OCI-M1 (cell line): ENCODE measurements around the gene MKRN1.
"Not testable (repeated sequence)": the region's sequence is repeated elsewhere in the genome, so short reads cannot be mapped to it uniquely, and the experiment has no call there.

Source experiments
- DNase-seq: peaks from one replicate; lab custom pipeline; 2025; lab: John Stamatoyannopoulos, UW

Gene MKRN1

DNA sequence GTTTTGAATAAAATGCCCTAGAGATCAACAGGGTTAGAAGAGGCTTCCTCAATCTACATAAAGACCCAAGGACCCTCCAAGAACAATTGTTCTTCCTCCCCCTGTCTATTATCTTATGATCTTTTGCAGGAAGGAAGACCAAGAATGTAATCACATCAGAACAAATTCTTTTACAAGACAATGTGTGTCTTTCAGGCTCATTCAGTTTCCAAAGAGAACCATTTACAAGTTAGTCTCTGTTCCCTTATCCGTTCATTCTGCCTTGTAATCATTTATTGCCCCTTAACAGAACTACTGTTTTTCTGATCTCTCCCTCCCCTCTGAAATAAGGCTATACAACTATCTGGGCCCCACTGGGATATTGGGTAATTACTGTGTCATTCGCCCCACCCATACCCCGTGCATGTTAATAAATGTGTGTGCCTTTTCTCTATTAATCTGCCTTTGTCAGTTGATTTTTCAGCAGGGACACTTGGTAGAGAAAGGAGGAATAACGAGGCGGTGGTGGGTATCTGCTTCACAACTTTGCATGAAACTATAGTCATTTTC is 5.7 kb upstream of the MKRN1 start:
- no peak for DNase-seq

DNA sequence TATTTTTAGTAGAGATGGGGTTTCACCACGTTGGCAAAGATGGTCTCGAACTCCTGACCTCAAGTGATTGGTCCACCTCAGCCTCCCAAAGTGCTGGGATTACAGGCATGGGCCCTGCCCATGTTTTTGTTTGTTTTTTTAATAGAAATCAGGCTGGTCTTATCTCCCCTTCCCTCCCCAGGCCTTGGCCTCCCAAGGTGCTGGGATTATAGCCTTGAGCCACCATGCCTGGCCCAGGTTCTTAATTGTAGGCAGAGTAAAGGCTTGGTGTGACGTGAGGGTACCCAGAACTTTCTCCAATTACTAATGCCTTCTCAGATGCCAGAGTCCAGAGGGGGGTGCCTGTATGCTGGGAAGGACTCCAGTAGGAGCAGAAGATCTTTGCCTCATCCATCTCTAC is 5.2 kb upstream of the MKRN1 start:
- no peak for DNase-seq

DNA sequence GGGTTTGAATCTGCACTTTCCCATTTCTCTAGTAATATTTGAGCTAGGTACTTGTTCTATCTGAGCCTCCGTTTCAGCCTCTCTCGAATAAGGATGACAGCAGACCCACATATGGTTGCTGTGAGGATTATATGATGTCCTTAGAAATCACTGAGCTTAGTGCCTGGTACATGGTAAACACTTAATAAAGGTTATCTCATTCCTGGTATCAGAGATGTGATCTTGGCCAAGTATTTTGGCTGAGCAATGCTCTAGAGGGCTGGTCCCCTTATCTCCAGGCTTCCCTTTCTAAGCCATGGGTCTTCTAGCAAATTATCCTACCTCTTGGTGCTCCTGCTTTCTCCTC is 407 bp upstream of the MKRN1 start:
- no peak for DNase-seq

DNA sequence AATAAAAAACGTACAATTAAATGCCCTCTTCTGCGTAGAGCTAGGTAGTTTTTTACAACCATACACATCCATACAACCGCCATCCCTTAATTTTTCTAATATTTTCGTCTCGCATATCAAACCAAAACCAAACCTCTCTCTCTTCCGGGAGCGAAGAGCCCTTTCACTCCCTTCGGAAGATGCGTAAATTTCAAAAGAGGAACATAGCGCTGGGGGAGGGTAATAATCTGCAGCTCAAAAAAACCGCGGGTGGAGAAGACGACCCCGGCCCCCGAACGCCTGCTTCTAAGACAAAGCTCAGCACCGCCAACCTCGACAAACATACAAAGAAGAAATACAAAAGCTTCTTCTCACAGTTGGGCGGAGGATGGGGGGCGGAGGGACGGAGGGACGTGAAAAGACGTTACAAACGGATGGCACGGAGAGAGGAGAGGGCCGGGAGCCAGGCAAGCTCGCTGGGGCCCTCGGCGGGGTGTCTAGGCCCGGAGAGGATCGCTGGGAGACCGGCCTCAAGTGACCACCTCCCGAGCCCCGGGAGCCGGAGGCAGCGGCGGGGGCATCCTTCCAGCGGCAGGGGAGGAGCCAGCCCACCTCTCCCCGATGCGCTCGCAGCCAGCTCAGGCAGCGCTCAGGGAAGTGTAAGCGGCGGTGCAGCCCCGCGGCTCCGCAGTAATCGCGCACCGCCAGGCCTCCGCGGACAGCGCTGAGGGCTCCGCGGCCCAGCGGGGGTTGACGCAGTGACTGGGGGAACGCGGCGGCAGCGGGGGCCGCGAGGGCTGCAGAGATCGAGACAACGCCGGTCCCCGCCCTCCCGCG is 851 bp downstream of the MKRN1 start:
- peak; percentile 69 for DNase-seq

DNA sequence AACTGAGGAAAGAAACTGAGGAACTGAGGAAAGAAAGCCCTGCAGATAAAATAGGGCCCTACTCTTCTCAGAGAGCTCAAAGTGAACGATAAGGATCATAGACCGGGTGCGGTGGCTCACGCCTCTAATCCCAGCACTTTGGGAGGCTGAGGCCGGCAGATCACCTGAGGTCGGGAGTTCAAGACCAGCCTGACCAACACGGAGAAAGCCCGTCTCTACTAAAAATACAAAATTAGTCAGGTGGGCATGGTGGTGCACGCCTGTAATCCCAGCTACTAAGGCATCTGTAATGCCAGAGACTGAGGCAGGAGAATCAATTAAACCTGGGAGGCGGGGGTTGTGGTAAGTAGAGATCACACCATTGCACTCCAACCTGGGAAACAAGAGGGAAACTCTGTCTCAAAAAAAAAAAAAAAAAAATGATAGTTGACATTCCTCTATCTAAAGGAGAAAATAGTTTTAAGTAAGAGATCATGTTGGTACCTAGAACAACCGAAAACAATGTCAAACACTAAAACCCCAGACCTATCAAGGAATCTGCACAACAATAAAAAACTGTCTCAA is 2.5 kb downstream of the MKRN1 start:
- no peak for DNase-seq

DNA sequence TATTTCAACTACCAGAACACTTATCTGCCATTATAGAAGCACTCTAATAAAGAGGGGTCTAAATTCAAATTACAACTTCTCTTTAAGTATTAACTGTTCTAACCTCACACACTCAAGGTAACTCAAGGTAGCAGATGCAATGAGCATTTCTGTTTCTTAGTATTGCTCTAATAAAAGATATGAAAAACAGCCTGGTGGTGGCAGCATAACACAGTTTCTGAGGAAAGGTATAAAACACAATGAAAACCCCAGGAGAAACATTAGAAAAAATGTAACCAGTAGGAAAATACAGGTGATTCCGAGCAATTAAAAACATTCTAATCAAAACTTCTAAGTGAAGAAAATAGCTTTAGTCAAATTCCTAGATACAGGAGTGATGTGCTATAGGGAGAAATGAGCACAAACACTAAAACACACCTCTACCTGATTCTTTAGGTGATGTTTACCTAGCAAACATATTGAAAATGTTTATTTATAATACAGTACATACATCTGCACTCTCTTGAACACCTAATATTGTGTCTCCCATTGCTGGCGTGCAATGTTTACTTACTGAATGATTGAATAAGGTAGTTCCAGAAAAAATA is 3.5 kb downstream of the MKRN1 start:
- DNase-seq = peak; percentile 66

DNA sequence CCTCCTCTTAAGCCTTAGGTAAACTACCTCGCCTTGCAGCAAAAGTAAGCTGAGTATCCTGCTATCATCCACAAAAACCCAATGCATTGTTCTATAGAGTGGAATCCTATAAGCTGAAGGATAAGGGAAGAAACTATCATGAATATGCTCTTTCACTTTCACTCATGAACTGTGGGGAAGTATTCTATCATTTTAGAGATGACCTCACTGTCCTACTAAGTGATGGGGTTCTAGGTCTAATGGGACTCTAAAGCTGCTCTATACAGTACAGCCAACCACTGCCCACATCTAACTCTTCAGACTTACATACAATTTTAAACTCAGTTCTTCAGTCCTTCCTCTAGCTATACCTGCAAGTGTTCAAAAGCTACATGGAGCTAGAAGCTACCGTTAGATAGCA is 16.2 kb downstream of the MKRN1 start:
- DNase-seq = no peak

DNA sequence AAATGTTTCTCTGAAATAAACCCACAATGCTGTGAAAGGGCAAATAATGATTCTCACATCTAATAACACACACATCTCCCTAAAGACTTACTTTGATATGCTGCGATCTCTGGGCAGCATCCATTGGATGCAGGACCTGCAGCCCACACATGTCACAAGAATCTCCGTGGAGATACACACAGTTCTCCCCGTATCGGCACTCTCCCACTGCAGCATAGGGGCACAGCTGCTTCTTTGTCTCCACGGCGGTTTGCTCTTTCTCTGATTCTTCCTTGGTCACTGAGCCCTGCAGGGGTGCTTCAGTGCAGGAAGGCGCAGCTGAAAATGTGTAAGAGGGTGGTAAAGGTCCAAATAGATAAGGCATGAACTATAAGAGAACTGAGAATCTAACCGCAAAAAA is 20.4 kb downstream of the MKRN1 start:
- no peak for DNase-seq

DNA sequence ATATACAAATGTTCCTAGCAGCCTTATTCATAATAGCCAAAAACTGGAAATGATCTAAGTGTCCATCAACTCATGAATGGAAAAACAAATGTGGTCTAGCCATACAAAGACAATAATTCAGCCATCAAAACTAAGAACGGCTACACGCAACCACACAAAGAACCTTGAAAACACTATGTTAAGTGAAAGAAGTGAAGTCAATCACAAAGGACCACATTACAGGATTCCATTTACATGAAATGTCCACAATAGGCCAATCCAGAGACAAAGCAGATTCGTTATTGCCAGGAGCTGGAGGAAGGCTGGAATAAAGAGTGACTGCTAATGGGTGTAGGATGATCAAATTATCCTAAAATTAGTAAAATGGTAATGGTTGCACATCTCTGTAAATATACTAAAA is 21.1 kb downstream of the MKRN1 start:
- DNase-seq = no peak

DNA sequence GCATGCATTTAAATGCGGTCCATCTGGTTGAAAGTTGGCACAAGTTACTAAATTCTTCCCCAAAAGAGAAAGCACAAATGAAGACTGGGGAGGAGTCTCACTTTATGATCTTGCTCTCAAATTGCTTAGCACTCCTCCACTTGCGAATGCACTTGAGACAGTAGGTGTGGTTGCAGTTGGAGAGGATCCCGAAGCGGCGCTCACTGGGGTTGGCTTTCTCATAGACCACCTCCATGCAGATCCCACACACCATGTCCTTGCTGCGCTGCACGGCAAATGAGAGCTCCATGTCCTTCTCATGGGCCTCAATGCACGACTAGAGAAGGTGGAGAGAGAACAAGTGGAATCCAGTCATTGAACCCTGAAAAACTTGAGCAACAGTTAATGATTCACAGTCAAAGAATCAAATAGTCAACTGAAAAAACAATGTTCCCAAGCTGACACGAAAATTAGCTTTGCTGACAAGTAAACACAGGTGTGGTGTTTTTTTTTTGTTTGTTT is 22.7 kb downstream of the MKRN1 start:
- DNase-seq = no peak

DNA sequence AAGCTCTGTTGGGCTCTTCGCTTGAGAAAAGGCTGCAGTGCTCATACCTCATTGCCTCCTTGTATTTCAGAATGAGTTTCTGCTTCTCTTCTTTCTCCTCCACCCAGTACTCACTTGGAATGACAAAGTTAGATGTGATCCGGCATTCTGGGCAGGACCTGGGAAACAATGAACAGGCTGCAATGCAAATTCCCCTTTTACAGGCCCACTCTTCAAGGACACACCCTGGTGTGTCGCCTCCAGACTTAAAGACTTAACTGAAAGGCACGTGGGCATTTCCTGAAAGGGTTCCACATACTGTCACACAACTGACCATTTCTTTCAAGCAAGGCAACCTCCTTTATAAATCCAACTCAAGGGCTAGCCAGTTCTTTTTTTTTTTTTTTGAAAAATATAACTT is 23.6 kb downstream of the MKRN1 start:
- no peak for DNase-seq

DNA sequence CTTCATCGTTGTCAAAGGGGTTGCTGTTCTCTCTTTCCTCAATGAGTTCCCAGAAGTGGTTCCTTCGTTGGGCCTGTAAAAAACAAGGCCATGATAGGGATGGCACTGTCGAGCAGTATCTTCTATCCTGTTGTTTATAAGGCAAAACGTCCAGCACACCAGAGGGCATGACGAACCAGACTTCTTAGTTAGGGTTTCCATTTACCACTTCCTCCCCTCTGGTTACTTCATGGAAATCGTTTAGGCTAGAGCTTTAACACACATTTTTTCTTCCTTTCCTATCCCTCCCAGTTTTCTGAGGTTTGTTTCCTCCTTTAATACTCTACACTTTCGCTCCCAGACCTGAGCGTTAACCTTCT is 24.7 kb downstream of the MKRN1 start:
- no peak for DNase-seq

DNA sequence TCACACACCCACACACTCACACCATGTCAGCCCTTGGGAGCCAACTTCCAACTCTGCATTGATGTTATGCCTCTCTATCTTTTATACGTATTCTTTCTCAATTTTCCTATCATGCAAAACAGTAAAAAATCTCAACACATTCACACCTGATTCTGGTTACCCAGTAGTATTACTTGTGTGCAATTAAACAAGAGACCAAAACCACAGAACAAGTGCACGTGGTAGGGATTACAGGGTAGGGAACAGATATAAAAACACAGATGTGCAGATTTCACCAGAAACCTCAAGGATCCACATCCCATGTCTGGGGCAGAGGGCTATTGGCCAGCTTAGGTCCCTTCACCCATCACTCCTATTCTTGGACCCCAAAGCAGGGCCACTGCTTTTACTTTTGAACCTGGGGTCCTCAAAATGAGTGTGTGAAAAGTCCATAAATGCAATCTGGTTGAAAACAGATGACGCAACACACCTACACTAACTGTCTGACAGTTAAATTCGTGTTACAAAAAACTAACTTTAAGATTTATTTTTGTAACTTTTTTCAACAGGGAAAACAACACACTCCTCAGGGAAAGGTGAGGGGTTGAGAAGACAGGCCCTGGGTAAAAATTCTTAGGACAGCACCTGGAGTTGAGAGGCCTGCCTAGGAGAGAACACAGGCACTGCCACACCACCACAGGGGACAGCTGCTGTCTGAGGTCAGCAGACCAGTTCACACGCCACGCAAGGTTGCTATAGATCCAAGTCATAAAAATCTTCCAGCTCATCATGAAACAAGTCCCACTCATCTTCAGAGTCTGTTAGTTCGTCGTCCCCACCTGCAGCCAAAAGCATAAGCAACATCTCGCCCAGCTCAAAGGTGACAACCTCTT is 25.3 kb downstream of the MKRN1 start:
- not testable (repeated sequence) for DNase-seq

DNA sequence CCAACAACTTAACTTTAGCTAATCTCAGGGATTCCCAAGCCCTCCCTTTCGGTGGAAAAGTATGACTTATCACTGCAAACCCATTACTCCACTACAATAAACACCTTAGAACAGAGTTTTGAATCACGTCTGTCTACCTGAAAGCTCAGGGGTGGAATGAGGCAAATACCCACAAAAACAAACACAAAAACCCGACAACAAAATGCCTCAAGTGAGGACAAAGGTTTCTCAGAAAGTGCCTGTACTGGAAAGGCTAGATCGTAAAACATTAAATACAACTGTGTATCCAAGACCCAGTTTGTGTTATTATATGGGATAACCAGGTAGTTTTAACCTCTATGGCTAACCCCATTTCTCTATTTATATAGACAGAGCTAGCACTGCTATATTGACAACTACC is 26.0 kb downstream of the MKRN1 start:
- DNase-seq = no peak

DNA sequence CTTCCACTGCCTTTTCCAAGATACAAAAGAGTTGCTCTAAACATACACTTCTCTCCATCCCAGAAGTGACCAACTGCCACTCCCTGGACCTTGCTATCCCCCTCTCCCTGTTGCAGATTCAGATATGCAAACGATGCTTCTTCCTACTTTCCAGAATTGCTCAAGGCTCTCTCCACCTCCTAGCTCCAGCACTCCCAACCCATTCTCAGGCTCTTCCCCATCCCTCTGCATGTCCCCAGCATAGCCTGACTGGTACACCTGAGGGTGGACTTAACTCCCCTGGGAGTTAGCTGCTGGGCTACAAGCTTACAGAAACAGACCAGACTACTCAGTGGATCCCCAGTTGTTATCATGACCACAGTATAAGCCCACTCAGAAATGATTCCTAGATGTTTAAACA is 27.6 kb downstream of the MKRN1 start:
- no peak for DNase-seq

DNA sequence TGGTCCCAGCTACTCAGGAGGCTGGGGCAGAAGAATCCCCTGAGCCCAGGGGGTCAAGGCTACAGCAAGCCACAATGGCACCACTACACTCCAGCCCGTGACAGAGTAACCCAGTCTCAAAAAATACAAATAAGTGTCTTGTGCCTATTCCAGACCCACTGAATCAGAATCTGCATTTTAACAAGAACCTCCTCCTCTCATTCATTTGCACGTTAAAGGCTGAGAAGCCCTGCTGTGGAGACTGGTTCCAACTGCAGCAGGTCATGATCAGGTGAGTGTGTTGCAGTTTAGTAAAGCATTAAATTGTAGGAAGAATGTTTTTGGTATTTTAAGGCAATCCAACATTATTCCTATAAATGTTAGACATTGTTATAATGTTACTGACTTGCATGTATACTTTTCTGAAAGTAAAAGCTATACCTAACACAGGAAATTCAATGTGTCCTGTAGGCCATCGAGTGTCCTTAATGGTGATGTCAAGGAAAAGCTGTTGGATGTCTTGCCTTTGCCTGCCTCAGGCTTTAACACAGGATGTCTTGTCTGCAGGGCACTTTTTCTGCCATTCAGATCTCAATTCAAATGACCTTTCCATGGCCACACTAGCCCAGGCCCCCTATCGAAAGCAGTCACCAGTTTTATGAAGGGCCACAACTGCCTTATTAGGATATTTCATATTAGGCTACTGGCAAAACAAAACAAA is 30.4 kb downstream of the MKRN1 start:
- DNase-seq = no peak

DNA sequence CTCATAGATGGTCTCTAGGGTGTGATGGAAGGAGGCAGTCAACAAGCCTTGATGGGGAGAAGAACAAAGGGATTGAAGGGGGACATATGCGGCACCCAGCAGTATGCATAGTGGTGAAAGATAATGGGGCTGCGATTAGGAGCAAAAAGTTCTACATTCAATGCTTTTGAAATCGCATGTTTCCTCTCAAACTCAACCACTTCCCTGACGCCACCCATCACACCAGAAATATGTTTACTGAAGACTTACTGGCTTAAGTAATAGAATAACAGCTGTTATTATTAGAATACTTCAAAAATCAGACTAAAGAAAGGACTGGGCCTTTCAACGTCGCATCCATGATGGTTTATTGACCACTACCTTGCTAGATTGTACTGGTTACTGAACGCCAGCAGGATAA is 31.5 kb downstream of the MKRN1 start:
- DNase-seq = no peak

DNA sequence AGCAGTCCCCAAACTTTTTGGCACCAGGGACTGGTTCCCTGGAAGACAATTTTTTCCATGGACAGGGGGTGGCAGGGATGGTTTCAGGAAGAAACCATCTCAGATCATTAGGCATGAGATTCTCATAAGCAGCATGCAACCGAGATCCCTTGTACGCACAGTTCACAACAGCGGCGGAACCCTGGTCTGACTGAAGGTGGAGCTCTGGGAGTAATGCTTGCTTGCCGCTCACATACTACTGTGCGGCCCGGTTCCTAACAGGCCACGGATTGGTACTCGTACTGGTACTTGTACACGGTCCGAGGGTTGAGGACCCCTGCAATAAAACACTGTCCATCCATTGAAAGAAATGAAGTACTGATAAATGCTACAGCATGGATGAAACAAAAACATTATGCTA is 32.8 kb downstream of the MKRN1 start:
- DNase-seq = no peak

DNA sequence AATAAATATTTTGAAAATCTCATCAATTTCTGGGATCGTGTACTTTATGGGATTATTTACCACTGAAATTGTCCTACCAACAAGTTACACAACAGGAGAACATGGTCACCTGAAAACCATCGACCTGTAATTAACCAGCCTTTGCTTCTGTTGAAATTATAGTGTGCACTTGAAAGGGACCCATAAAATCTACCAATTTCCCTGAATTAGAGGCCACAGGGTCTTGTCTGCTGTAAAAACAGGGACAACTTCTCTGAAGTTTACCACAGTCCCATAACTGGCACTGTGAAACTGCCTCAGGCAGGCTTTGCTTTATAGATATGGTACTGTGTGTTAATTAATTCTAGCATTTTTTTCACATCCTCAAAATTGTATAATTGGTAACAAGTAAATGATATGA is 37.8 kb downstream of the MKRN1 start:
- no peak for DNase-seq

DNA sequence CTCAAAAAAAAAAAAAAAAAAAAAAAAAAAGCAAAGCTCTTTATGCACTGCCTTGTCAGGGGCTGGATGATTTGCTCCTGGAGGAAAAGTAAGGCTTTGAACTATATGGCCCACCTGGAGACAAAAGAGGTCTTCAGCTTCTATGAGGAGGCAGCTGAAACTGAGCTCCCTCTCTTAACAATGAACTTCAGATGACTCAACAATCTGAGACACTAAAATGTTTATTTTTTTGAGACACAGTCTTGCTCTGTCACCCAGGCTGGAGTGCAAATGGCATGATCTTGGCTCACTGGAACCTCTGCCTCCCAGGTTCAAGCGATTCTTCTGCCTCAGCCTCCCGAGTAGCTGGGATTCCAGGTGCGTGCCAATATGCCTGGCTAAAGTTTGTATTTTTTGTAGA is 38.7 kb downstream of the MKRN1 start:
- DNase-seq = no peak

DNA sequence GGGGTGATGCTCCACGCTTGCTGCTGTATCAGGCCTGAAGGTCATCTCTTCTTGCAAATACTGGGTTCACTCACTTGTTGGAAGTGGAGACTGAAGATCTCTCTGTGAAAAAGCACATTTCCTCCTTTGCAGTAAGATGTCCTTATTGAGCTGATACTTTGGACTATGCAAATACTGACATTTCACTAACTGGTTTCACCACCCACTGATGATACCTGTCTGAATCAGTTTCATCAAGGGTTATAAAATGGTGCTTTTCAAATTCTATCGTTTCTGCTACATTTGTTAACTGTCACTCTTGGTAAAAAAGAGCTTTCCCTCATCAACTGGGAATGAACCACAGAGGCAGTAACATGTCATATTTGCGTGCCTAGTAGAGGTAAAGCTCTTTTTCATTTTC is 39.9 kb downstream of the MKRN1 start:
- DNase-seq = no peak
